ENCODE data around the gene GATC.

GATC gene

GRCh38 chr12:120498870-120499515 lies 52.7 kb downstream of the GATC start:
- no peak for DNase-seq

- no peak for DNase-seq
Measured at GRCh38 chr12:120500581-120500980, 54.3 kb downstream of the GATC start.

GRCh38 chr12:120504587-120504986 lies 58.3 kb downstream of the GATC start:
- no peak for DNase-seq

- DNase-seq = no peak
Measured at GRCh38 chr12:120508537-120508936, 62.3 kb downstream of the GATC start.

All from suppressor macrophage treated with lipopolysaccharide for 4 hours (primary cell).